Non-pigmented ciliary epithelial cell (primary cell): ENCODE measurements around the gene TEX13A.

ENCODE experiments used
- DNase-seq: peaks from one replicate; pipeline ENCODE4 v3.0.0-alpha.2; 2010; ENCODE audit warnings: low read depth

Gene TEX13A

GRCh38 chrX:105173071-105173470 is 47.4 kb downstream of the TEX13A start:
- DNase-seq, result no peak
